ENCODE data around the gene KNOP1. TPM values are rescaled to one million over a fixed set of nuclear protein-coding genes. Genes with fewer than 3 reads are reported as not detected.

Gene KNOP1
- total RNA-seq, 1 experiment from 2014 or later: 93.9 TPM

DNA sequence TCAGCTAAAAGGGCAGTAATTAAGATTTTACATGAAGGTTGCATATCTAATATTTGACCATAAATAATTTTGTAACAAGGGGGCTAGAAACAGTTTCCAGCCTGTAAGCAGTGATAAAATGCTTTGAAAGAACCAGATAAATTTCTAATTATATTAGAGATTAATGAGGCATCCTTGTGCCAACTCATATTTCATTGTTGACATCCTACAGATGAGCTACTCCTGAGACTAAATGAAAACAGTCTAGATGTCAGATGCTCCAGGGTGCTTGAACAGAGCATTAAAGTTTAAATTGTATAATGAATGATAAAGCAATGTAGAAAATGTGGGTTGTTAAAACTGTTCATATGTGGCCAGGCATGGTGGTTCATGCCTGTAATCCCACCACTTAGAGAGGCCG, 23.3 kb upstream of the KNOP1 start:
- Mint-ChIP-seq H3K27ac (no peak overlapping the region), H3K27me3 (ENCODE audit: low read depth) (no peaks in the 10 kb centered on the region), H3K9me3 (no peaks in the 10 kb centered on the region), H3K4me3 (no peak overlapping the region), H3K36me3 (ENCODE audit: insufficient read depth in 1 of 3, low read depth in 3 of 3) (peaks cover 0 to 4% (median 1%) of the 10 kb centered on the region in 3 experiments; a peak in 2 of 7 replicates), H3K4me1 (peaks cover 8 to 13% of the 10 kb centered on the region in 2 experiments)
- no peak overlapping the region for H3K18ac ChIP-seq (ENCODE audit: insufficient read length, low read depth, low read length)
- no peaks in the 10 kb centered on the region for H3K79me2 ChIP-seq (ENCODE audit: insufficient read depth, low read length)
- TF ChIP-seq, protein P1, sequence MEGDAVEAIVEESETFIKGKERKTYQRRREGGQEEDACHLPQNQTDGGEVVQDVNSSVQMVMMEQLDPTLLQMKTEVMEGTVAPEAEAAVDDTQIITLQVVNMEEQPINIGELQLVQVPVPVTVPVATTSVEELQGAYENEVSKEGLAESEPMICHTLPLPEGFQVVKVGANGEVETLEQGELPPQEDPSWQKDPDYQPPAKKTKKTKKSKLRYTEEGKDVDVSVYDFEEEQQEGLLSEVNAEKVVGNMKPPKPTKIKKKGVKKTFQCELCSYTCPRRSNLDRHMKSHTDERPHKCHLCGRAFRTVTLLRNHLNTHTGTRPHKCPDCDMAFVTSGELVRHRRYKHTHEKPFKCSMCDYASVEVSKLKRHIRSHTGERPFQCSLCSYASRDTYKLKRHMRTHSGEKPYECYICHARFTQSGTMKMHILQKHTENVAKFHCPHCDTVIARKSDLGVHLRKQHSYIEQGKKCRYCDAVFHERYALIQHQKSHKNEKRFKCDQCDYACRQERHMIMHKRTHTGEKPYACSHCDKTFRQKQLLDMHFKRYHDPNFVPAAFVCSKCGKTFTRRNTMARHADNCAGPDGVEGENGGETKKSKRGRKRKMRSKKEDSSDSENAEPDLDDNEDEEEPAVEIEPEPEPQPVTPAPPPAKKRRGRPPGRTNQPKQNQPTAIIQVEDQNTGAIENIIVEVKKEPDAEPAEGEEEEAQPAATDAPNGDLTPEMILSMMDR (conservative IDR thresholded peaks at IDR 0.05): no peak
- no peak overlapping the region for H2BK5ac ChIP-seq (ENCODE audit: insufficient read length, low read length)
- H3K79me1 ChIP-seq (ENCODE audit: insufficient read depth, low read depth, low read length, poor library complexity, severe bottlenecking): no peaks in the 10 kb centered on the region
- no peak for DNase-seq
- H4K91ac ChIP-seq (ENCODE audit: insufficient read length, low read depth, low read length): no peak overlapping the region
- H3K14ac ChIP-seq (ENCODE audit: insufficient read depth, low read length): no peak overlapping the region
- WGBS (ENCODE audit: extremely low coverage, insufficient read length, low lambda C conversion rate): no CpG with 5 or more reads among the region's 1 CpG
- no peak overlapping the region for H3K4ac ChIP-seq (ENCODE audit: low read depth, low read length)
- no peak overlapping the region for H2BK15ac ChIP-seq (ENCODE audit: low read depth, low read length)
- H2BK20ac ChIP-seq (ENCODE audit: low read depth, low read length, poor library complexity, severe bottlenecking): no peak overlapping the region
- H2AFZ ChIP-seq (ENCODE audit: low read length): no peak overlapping the region
- no peak overlapping the region for H3K23ac ChIP-seq (ENCODE audit: insufficient read length, low read depth, low read length)
- no peak overlapping the region for H3K27ac ChIP-seq (ENCODE audit: insufficient read length, low read depth, low read length)
- H4K20me1 ChIP-seq (ENCODE audit: control insufficient read depth, insufficient read depth, insufficient read length): no peaks in the 10 kb centered on the region
- H3K27me3 ChIP-seq (ENCODE audit: insufficient read depth, low read length): no peaks in the 10 kb centered on the region
- H3K56ac ChIP-seq (ENCODE audit: insufficient read length, low read depth, low read length): no peak overlapping the region
- no peak overlapping the region for H2BK120ac ChIP-seq (ENCODE audit: low read depth, low read length, poor library complexity, severe bottlenecking)
- H2BK12ac ChIP-seq (ENCODE audit: insufficient read length, low read depth, low read length): no peak overlapping the region
- no peak overlapping the region for H4K5ac ChIP-seq (ENCODE audit: insufficient read length, low read depth, low read length)
- H3T11ph ChIP-seq (ENCODE audit: low read length): no peak overlapping the region
- no peak overlapping the region for H4K8ac ChIP-seq (replicated peaks; ENCODE audit: insufficient read length, low read depth, low read length)
- H2AK5ac ChIP-seq (ENCODE audit: insufficient read length, low read length): no peak overlapping the region
- H3K4me1 ChIP-seq (ENCODE audit: insufficient read depth, low read length): no peaks in the 10 kb centered on the region
- H3K23me2 ChIP-seq (ENCODE audit: insufficient read length, low read depth, low read length, poor library complexity, severe bottlenecking): no peaks in the 10 kb centered on the region
- H3K9ac ChIP-seq (ENCODE audit: extremely low read depth, insufficient read length, low read length): no peak overlapping the region
- H3K4me2 ChIP-seq (ENCODE audit: insufficient read depth, insufficient read length, low read length): no peak overlapping the region
- no peaks in the 10 kb centered on the region for H3K9me3 ChIP-seq (ENCODE audit: control insufficient read depth, low read depth, low read length)
